Pancreas (tissue), 10 donors: ENCODE measurements around the gene CPT1B. TPM values are rescaled to one million over a fixed set of nuclear protein-coding genes. Genes with fewer than 3 reads are reported as not detected.

Experiments used
- ATAC-seq, 4 donors: fragments of 200-7000 bp; cut with Tn5 transposase; one replicate each; pipeline versions ENCODE4 v1.8.0 to v1.9.1; 2020; ENCODE audit warnings: mild to moderate bottlenecking in 4 of 4, moderate library complexity in 4 of 4
- DNase-seq, 6 donors: peaks; one replicate each; pipeline ENCODE4 v3.0.0-alpha.2; 2020
- FAIRE-seq: peaks from 2 replicates; lab custom pipeline; 2012; peaks lifted over from hg19 to GRCh38; lab: Jason Lieb, UNC
- H3K27ac ChIP-seq, 4 donors: fragments of 200-600 bp; sonication (generic); 1 replicate in 3 of 4; 2 replicates in 1 of 4; pipeline versions ENCODE4 v1.5.0 to v1.8.0; 2020
- H3K27me3 ChIP-seq, 4 donors: fragments of 200-600 bp; one replicate each; pipeline ENCODE4 v1.8.0; 2021
- H3K36me3 ChIP-seq, 3 donors: fragments of 200-600 bp; sonication (generic) in 1 of 3; one replicate each; pipeline versions ENCODE4 v1.5.0 to v1.8.0; 2020 to 2021
- H3K4me1 ChIP-seq, 3 donors: fragments of 200-600 bp; one replicate each; pipeline ENCODE4 v1.8.0; 2021
- H3K4me3 ChIP-seq, 4 donors: fragments of 200-600 bp; sonication (generic) in 2 of 4; one replicate each; pipeline versions ENCODE4 v1.5.0 to v1.8.0; 2020 to 2021
- H3K9me3 ChIP-seq, 4 donors: fragments of 200-600 bp; one replicate each; pipeline ENCODE4 v1.8.0; 2021
- WGBS, 2 donors: extraction: QIAGEN DNeasy Blood & Tissue Kit; methylation state at CpG; one replicate each; pipeline ENCODE4 v1.1.7; 2013; 5-methylcytosine and 5-hydroxymethylcytosine counted together
- intact Hi-C, 3 donors: fragments of 100-400 bp; cut with DNase I; formaldehyde crosslinking; loops; one replicate each; pipeline versions ENCODE4 v1.11.1 to v1.14.2; 2022
- polyA plus RNA-seq, 2 donors: library from polyadenylated mRNA; stranded (reverse); fragments of 200-250 nt; gene quantifications; one replicate each; pipeline ENCODE4 v1.2.3, GENCODE V29; 2013
- total RNA-seq, 6 donors: library from RNA; stranded (reverse); fragmentation: NEBNext Ultra II Directional in 4 of 6; extraction: Animal tissue kit (Norgen Biotek cat#: 25700) in 4 of 6; gene quantifications; one replicate each; pipeline versions ENCODE4 v1.2.1 to v1.2.4, GENCODE V29; 2021 to 2023
- TF ChIP-seq, protein P1 (sequence below), 4 donors: fragments of 200-600 bp; sonication (generic) in 3 of 4; IDR thresholded peaks; one replicate each; pipeline versions ENCODE4 v1.5.0 to v1.8.0; 2021; ENCODE audit warnings: antibody characterized with exemption in 4 of 4
- donor health status: healthy with polysubstance abuse.
- donor health status: DM: no; HTN: no; CAD: no; lungs with moderate emphysema.
- donor health status: DM: no; HTN: no; CAD: no.
- donor health status: control.
- donor health status: control.
- donor health status: Bipolar disorder and iron deficiency.
- donor health status: DM: yes; HTN: yes; CAD: no.
- donor health status: DM: no; HTN: no; CAD: no.
- donor health status: DM: no; HTN: no; CAD: no.
- donor health status: DM: yes; HTN: yes; CAD: no.

The CPT1B gene
- total and polyA plus RNA-seq, 8 donors: 7.2 to 87.0 (median 13.6) TPM

DNA sequence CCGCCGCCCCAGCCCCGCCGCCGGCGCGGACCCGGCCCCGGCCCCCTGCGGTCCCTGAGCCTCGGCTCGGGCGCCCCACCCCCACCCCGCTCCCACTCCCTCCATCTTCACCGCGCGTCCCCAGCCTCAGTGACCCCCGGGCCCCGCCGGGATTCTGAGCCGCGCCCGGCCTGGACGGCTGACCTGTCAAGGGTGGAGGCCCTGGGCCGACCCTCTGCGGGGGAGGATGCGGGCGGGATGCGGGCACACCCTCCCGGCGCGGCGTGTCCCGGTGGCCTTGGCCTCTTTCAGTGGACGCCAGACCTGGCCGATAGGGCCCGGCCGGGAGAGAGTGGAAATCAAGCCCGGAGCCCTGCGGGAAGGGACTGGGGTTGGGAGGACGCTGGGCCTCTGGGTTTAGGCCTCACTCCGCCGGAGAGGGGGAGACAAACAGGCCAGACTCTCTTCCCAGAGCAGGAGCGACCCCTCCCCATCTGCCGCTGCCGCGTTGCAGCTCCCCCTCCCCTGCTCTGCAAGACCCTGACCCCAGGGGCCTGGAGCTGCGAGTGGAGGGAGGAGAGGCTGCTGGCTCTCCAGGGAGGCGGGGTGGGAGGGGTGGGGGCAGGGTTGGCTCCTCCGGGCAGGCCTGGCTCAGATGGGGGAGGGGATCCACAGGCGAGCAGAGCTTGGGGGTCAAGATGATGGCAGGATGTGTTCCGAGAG is 22.9 kb upstream of the CPT1B start:
- TF ChIP-seq, protein P1, sequence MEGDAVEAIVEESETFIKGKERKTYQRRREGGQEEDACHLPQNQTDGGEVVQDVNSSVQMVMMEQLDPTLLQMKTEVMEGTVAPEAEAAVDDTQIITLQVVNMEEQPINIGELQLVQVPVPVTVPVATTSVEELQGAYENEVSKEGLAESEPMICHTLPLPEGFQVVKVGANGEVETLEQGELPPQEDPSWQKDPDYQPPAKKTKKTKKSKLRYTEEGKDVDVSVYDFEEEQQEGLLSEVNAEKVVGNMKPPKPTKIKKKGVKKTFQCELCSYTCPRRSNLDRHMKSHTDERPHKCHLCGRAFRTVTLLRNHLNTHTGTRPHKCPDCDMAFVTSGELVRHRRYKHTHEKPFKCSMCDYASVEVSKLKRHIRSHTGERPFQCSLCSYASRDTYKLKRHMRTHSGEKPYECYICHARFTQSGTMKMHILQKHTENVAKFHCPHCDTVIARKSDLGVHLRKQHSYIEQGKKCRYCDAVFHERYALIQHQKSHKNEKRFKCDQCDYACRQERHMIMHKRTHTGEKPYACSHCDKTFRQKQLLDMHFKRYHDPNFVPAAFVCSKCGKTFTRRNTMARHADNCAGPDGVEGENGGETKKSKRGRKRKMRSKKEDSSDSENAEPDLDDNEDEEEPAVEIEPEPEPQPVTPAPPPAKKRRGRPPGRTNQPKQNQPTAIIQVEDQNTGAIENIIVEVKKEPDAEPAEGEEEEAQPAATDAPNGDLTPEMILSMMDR (IDR thresholded peaks at IDR 0.05): no peak
- DNase-seq (peak in 3 of 6 donors; percentile 4 to 82 (median 66)), FAIRE-seq (no peak), ATAC-seq (peak in 1 of 4 donors; percentile 19)
- Histone ChIP-seq H3K36me3 (no peaks in the 10 kb centered on the region), H3K27ac (no peak overlapping the region), H3K4me3 (peak overlapping the region in 3 of 4 donors; percentile 18 to 52 (median 39)), H3K9me3 (no peaks in the 10 kb centered on the region), H3K27me3 (no peaks in the 10 kb centered on the region), H3K4me1 (peaks cover 0 to 3% (median 0%) of the 10 kb centered on the region in 3 donors)
- 14 to 23% methylated on average over 29 to 52 of the region's 52 CpGs for WGBS, 2 donors
- intact Hi-C loops: no loop called here

GRCh38 chr22:50600538-50600937 is 22.3 kb upstream of the CPT1B start, which contains the start of gene MAPK8IP2:
Gene MAPK8IP2, plus strand, starts transcription at chr22:50600793. Its CDS starts 26 bp downstream, at chr22:50600819.
- FAIRE-seq (no peak), DNase-seq (peak in 3 of 6 donors; percentile 17 to 71 (median 64)), ATAC-seq (peak; percentile 49 to 79 (median 62))
- Histone ChIP-seq H3K4me3 (peak within 1 kb of the TSS; percentile 5 to 52 (median 28)), H3K4me1 (peaks cover 0 to 3% (median 0%) of the 10 kb centered on the region in 3 donors), H3K27ac (no peak within 1 kb of the TSS), H3K27me3 (no peaks in the 10 kb centered on the region), H3K9me3 (no peaks in the 10 kb centered on the region), H3K36me3 (no peaks in the 10 kb centered on the region)
- 0 to 1% methylated on average over 30 to 57 of the region's 61 CpGs for WGBS, 2 donors
- TF ChIP-seq, protein P1 (IDR thresholded peaks at IDR 0.05): no peak
- intact Hi-C loops: no loop called here

DNA sequence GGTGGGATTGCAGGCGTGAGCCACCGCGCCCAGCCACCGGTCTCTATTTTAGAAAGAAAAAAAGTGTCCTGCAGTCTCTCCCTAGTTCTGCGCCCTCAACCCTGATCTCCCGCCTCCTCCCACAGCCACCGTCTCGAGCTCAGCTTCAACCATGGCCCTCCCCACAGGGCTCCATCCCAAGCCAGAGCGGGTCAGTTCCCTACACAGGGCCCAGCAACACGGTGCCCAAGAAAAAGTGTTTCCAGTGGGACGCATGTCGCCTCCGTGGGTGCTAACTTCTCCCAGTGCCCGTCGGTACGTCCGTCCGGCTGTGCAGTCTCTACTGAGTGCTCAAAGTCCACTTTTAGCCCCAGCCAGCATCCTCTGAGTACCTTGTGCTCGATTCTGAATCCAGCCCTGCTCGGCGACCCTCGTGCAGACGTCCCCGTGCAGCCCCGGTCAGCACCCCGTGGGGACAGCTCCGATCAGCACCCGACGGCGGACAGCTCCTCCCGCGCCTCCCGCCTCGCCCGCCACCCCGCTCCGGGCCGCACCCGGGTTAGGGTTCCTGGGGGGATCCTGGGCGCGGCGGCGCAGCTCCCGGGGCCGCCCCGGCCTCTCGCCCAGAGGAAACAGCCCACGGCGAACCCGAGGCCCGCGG is 21.7 kb upstream of the CPT1B start:
- intact Hi-C loops: no loop called here
- 14 to 15% methylated on average over 52 of the region's 52 CpGs for WGBS, 2 donors
- Histone ChIP-seq H3K27ac (no peak overlapping the region), H3K9me3 (no peaks in the 10 kb centered on the region), H3K36me3 (no peaks in the 10 kb centered on the region), H3K4me1 (peaks cover 0 to 3% (median 0%) of the 10 kb centered on the region in 3 donors), H3K27me3 (no peaks in the 10 kb centered on the region), H3K4me3 (peak overlapping the region; percentile 5 to 52 (median 28))
- FAIRE-seq (no peak), ATAC-seq (peak; percentile 77 to 96 (median 88)), DNase-seq (peak in 5 of 6 donors; percentile 52 to 89 (median 70))
- TF ChIP-seq, protein P1 (IDR thresholded peaks at IDR 0.05): no peak

DNA sequence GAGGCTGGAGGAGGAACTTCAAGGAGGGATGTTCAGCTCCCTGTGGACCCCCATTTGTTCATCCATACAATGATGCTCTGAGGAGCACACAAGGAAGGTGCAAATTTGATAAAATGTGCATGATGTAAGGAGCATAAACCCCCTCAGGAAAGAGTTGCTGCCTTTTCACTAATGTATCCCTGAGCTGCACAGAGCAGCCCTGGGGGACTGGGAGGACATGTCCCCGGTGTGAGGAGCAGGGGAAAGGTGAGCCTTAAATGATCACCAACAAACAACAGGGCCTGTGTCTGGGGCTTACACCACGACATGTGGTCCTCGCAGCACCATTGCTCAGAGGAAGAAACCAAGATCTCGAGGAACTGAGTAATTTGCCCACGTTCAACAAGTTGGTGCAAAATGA is 18.9 kb upstream of the CPT1B start:
- ATAC-seq: no peak
- 92% methylated on average over 5 of the region's 5 CpGs for WGBS, 2 donors
- peaks cover 0 to 3% (median 0%) of the 10 kb centered on the region in 3 donors for H3K4me1 ChIP-seq

More for the DNA sequence above, 18.9 kb upstream of the CPT1B start:
- FAIRE-seq (no peak), DNase-seq (no peak)
- H3K4me3 ChIP-seq: no peak overlapping the region
- no peak overlapping the region for H3K27ac ChIP-seq
- no peaks in the 10 kb centered on the region for H3K9me3 ChIP-seq
- TF ChIP-seq, protein P1 (IDR thresholded peaks at IDR 0.05): no peak
- H3K27me3 ChIP-seq: no peaks in the 10 kb centered on the region
- intact Hi-C loops: no loop called here
- H3K36me3 ChIP-seq: no peaks in the 10 kb centered on the region
